OCI-LY1 (cell line): ENCODE measurements around the gene SULF2.

Source experiments
- EZH2 ChIP-seq: fragments of 200-600 bp; sonication (generic), shearing (Covaris generic); IDR thresholded peaks from 2 replicates; pipeline ENCODE4 v1.8.0; 2017; ENCODE audit warnings: borderline replicate concordance, mixed run types, mild to moderate bottlenecking, antibody characterized with exemption, low read length, moderate library complexity, mixed read lengths
- TF ChIP-seq, protein P1 (sequence below): fragments of 200-600 bp; sonication (generic), shearing (Covaris generic); IDR thresholded peaks from 2 replicates; pipeline ENCODE4 v1.5.1; 2017; ENCODE audit warnings: mild to moderate bottlenecking, antibody characterized with exemption, low read length, moderate library complexity, mixed read lengths

DNA sequence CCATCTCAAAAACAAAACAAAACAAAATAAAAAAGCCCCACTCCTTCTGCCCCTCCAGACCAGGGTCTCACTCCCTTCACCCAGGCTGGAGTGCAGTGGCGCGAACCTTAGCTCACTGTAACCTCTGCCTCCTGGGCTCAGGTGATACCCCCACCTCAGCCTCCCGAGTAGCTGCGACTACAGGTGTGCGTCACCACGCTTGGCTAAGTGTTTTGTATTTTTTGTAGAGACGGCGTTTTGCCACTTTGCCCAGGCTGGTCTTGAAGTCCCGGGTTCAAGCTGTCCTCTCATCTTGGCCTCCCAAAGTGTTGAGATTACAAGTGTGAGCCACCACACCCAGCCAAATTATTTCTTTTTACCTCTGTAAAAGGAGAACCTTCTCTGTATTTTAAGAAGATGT is 173.5 kb downstream of the SULF2 start:
- TF ChIP-seq, protein P1, sequence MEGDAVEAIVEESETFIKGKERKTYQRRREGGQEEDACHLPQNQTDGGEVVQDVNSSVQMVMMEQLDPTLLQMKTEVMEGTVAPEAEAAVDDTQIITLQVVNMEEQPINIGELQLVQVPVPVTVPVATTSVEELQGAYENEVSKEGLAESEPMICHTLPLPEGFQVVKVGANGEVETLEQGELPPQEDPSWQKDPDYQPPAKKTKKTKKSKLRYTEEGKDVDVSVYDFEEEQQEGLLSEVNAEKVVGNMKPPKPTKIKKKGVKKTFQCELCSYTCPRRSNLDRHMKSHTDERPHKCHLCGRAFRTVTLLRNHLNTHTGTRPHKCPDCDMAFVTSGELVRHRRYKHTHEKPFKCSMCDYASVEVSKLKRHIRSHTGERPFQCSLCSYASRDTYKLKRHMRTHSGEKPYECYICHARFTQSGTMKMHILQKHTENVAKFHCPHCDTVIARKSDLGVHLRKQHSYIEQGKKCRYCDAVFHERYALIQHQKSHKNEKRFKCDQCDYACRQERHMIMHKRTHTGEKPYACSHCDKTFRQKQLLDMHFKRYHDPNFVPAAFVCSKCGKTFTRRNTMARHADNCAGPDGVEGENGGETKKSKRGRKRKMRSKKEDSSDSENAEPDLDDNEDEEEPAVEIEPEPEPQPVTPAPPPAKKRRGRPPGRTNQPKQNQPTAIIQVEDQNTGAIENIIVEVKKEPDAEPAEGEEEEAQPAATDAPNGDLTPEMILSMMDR = no peak
- TF ChIP-seq EZH2 = no peak
